GM18867 (cell line): ENCODE measurements around the gene LRP5.
A peak's percentile ranks its signal among the peaks of the same experiment; 100 is the strongest.
"Not testable (repeated sequence)": the region's sequence is repeated elsewhere in the genome, so short reads cannot be mapped to it uniquely, and the experiment has no call there.

Experiments used
- ATAC-seq: cut with Tn5 transposase; IDR thresholded peaks from one replicate; pipeline ENCODE4 v1.9.1; 2021; ENCODE audit warnings: mild to moderate bottlenecking, moderate library complexity; ENCODE audit not compliant: unreplicated experiment

The LRP5 gene

DNA sequence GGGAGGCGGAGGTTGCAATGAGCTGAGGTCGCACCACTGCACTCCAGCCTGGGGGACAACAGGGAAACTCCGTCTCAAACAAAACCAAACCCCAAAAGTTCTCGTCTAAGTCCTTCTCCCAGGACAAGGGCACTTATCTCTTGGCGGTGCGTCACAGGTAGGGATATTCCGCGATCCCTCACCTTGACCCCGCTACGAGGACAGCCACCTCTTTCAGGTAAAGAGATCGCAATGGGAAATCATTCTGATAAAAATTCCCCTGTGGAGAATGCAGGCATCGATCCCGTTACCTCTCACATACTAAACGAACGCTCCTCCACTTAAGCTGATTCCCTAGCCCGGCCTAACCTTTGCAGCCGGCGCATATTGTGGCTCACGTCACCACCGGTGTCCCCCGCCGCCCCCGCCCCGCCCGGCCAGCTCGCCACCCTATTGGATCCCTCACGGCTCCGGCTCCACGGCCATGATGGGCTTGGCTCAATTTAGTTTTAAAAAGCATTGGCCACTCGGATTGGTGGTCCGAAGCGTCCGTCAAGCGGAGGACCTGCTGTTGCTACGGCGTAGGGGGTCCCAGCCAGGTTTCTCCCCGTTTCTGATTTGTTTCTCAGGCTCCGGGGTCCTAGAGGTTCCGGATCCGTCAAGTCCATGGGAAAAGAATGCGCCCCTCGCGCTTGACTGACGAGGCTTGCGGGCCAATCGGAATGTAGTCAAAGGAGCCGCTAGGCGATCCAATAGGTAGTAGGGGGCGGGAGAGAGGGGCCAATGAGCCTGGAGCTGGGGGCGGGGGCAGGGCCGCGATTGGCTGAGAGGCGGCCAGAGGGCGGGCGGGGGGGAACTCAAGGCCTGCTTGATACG is 147.7 kb downstream of the LRP5 start:
- peak; percentile 80 for ATAC-seq

DNA sequence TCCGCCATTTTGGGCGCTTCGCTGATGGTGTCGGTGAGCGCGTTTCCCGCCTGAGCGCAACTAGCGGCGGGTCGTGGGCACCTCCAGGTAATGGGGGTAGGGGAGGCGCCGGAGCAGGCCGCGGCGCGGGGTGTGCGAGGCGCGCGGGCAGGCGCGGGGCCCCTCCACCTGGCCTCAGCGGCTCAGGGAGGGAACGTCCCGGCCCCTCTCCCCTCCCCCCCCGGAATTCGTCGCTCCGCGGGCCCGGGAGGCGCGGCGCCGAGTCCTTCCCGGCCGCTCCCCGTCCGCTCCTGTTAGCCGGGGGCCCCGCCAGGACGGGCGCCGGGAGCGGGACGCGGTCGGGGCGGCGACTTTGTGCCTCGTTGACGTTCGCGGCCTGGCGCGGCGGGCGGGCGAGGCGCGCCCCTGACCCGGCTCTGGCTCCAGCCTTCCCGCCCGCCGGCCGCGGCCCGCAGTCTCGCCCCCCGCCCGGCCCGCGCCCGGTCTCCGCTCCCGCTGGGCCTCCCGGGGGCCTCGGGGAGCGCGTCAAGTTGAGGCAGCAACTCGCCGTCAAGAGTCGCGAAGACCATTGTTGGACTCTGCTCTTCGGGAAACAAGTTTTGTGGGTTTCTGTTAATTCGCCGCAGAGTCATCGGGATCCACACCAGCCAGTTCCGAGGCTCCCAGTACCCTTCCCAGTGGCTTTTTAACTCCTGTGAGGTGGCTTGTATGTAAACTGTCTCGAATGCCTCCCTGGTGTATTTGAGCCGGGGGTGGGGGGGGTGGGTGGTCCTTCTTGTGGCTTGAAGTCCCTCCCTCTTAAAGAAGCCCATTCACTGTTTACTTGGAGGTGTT is 148.6 kb downstream of the LRP5 start, which contains the start of gene PPP6R3:
Gene PPP6R3 (plus strand): TSS at position 12 of the 834 bp plus-strand sequence. CDS start 76,913 bp downstream, outside the sequence.
- peak; percentile 28 for ATAC-seq

DNA sequence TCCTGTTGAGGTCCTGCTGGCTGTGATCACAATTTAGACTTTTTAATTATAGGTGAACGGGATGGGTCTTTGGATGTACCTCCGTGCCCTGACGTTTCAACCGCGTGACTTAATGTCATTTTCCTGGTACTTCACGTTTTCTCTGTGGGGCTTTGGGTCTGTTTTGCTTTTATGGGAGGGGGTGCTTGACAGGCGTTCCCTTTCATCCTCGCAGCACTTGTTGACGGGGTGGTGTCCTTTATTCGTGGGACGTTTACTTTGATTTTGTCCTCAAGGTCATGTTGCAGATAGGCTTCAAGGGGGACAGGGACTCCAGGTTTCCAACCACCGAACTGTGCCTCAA is 149.2 kb downstream of the LRP5 start:
- no peak for ATAC-seq

DNA sequence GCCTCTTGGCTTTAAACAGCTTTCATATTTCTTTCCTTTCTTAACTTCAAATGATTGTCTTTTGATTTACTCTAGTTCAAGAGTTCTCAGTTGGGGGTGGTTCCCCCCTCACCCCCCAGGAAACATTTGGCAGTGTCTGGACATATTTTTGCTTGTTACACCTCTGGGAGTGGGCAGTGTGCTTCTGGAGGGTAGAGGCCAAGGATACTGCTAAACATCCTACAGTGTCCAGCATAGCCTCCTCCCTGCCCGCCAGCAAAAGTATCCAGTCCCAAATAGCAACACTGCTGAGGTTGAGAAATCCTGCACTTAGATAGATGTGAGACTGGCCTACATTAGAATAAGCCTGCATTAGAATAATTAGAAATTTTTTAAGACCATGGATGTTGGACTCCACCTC is 151.3 kb downstream of the LRP5 start:
- ATAC-seq: no peak

DNA sequence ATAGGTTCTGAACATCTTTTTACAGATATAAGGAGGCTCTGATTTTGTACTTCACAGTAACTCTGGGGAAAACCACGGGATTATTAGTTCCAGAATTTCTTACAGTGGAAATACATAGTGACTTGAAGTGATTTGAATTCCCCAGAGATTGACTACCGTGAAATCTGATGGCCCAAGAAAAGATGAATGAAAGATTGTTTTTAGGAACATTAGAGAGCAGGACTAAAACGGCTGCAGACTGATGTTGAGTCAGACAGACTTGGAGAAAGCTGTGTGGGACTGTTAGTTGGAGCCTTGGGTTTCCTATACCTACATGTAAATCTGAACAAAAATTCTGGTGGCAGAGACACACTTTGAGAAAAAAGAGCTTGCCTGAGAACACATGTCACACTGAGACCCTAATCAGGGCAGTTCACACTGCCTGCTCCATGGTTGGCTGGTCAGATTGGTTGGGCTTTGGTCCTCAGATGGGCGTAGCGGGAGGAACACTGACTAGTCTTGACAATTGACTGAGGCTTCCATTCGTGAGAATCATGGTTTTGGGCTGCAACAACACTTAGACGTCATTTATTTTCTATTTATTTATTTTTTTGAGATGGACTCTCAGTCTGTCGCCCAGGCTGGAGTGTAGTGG is 154.9 kb downstream of the LRP5 start:
- ATAC-seq: no peak

DNA sequence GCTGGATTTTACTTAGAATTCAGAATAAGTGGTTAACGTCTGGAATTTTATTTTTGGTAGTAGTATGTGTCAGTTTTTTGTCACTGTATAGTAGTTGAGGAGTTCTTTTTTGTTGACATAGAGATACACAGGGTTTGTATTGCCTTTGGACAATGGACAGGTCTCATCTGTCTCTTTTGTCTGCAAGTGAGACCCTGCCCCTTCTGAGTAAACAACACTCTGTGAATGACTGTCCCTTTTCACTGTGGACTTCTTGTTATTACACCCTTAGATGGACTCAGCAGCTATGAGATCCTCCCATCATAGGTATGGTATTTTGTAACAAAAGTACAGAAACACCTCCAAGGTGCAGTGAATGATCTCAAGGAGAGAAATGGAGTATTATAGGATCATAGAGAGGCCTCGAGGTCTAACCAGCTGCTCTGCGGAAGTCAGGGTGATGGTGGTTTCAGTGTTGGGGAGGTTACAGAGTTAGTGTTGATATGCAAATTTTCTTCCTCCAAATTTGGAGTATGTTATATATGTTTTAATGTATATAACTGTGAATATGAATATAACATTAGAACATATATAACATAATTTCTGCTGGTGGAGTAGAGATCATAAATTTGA is 155.9 kb downstream of the LRP5 start:
- no peak for ATAC-seq

DNA sequence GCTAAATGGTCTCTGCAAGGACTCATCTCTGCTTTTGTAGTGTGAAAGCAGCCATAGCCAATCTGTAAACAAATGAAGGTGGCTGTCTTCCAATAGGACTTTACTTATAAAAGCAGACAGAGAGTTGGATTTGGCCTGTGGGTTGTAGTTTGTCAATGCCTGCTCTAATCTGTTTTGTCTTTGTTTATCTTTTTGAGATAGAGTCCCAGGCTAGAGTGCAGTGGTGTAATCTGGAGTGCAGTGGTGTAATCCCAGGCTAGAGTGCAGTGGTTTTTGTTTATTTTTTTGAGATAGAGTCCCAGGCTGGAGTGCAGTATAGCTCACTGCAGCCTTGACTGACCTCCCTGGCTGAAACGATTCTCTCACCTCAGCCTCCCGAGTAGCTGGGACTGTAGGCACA is 156.7 kb downstream of the LRP5 start:
- no peak for ATAC-seq

DNA sequence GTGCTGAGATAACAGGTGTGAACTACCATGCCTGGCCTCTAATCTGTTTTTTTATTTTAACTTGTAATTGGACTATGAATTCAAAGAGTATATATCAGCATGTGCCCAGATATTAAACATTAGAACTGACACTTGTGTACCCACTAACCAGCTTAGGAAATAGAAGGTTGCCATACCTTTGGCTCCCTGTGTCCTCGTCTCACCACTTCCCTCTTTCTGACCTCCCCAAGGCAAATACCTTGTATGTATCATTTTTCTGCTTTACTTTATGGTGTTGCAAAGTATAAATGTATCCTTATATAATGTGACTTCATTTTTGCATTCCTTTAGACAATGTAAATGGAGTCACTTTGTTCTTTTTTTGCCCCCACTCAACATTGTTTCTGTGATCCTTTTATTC is 157.3 kb downstream of the LRP5 start:
- no peak for ATAC-seq

DNA sequence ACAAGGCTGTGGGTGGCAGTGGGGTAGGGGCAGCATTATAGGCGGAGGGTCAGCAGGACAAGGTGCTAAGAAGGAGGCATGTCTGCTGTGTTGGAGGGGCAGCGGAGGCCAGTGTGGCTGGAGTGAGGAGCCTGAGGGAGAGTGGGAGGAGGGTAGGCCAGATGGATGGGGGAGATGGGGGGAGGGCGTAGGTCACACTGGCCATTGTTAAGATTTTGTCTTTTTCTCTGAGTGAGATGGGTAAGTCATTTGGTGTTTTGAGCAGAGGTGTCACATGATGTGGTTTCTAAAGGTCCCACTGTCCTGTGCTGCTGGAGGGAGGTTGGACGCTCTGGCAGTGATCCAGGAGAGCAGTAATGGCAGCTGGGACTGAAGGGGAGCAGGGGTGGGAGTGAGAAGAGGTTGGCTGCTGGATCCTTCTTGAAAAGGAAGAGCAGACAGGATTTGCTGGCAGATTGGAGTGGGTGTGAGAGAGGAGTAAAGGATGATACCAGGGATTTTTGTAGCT is 158.0 kb downstream of the LRP5 start:
- ATAC-seq: no peak

DNA sequence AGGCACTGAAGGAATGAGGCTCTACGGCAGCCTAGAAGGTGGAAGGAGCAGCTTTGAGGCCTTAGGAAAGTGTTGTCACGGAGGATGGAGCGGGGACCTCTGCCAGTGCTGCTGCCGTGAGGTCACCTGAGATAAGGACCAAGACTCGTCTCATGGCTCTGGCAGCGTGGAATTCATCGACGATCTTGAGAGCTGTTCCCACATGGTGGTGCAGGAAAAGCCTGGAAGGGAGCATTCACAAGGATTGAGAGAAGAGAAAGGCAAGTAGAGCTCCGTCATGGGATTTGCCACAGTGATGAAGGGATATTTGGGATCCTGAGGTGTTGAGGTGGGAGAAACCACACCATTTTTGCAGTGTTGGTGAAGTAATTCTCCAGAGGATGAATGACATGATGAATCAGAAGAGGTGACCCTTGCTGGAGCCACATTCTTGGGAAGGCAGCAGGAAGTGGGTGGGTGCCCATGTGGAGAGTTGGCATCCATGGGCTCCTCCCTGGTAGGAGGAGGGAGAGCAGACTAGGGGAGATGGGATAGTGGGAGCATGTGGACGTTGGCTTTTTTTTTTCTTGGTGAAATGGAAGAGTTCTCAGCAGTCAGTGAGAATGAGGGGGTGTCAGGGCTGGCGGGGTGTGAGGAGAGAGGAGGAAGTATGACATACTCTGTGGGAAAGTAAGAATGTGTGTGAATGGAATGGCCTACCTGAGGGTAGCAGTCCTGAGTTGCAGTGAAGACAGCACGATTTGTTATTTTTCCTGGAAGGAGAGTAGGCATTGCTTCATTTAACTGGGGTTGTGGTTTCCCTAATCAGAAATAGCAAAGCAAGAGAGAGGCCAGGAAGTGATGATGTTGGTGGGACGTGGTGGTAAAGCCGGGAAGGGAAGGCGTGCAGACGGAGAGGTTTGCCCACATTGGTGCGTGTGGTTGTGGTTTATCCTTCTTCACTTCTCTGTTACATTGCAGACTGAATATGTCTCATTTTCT is 159.3 kb downstream of the LRP5 start:
- ATAC-seq: no peak

DNA sequence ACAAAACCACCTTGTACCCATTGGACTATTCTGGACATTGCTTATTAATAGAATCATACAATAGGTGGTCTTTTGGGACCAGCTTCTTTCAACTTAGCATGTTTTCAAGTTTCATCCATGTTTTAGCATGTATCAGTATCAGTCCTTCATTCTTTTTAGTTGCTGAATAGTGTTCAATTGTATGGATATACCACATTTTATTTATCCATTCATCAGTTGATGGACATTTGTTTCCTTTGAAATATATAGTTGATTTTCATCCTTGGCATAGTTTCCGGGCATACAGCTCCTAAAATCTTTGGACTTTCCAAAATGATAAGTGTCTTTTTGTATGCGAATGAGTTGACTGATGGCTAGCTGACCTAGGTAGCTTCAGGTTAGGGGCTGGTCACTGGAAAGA is 160.4 kb downstream of the LRP5 start:
- ATAC-seq: no peak

DNA sequence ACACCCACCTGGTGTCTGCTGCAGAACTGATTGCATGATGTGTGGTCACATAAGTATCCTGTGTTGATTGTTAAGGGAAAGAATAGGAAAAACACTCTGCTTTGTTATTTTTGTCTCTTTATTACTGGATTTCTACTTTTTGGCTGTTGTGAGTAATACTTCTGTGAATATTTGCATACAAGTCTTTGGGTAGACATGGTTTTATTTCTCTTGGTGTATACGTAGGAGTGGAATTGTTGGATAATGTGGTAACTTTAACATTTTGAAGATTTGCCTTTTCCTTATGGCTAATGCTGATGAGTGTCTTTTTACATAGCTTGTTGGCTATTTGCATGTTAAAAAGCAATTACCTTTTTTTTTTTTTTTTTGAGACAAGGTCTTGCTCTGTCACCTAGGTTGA is 161.3 kb downstream of the LRP5 start:
- no peak for ATAC-seq

DNA sequence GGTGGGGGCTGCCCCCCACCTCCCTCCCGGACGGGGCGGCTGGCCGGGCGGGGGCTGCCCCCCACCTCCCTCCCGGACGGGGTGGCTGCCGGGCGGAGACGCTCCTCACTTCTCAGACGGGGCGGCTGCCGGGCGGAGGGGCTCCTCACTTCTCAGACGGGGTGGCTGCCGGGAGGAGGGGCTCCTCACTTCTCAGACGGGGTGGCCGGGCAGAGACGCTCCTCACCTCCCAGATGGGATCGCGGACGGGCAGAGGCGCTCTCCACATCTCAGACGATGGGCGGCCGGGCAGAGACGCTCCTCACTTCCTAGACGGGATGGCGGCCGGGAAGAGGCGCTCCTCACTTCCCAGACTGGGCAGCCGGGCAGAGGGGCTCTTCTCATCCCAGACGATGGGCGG is 163.2 kb downstream of the LRP5 start:
- not testable (repeated sequence) for ATAC-seq

DNA sequence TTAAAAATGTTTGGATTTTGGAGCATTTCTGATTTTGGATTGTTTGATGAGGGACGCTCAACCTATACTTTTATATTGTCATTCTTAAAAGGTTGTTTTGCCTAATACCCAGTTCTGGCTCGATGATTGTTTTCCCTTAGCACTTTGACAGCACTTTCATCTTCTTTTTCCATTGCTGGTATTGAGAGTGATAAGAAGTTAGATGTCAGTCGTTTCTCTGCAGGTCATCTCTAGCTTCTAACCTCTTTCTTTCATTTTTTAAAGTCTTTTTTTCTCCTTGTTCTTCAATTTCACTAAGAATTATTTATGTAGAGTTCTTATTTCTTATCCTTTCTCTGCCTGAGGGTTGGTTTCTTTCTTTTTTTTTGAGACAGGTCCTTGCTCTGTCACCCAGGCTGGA is 167.0 kb downstream of the LRP5 start:
- ATAC-seq: no peak

DNA sequence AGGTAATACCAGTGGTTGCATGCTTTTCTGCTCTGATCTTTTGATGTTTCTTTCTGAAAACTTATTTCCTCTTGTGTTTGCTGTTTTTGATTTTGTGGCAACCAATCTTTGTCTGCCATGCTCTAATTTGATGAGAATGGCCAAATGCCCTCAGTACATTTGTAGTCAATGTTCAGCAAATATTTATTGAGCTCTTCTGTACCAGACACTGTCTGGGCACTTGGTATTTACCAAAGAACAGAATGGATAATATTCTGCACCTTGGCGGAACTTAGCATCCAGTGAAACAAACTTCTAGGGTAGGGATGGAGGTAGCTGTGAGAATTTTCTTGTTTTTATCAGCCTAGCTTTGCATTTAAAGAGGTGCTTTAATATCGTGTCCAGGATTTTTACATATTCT is 167.8 kb downstream of the LRP5 start:
- no peak for ATAC-seq

DNA sequence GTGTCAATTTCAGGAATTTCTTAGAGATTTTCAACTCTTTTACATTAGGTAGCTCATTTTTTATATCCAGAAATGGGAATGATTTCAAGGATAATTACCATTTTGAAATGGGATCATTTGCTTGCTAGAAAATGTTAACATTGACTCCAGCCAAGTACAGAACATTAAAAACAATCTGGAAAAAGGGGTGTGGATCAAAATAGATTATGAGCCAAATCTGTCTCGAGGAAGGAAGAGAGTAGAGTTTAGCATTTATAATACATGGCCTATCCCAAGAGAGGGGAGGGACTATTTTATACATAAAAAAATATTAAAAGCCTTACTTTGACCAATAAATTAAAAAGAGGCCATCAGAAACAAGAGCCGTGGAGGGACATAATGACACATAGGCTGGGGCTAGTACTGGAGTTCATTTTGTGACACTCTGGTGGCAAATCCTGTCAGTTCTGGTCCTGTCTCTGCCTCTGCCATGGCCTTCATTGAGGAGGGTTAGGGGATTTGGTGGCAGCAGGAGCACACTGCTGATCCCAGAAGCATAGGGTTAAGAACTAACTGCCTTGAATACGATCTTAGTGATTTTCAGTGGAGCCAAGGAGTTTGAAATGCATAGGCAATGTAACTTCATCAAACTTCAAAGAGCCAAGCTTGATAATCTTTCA is 168.6 kb downstream of the LRP5 start:
- ATAC-seq: no peak

DNA sequence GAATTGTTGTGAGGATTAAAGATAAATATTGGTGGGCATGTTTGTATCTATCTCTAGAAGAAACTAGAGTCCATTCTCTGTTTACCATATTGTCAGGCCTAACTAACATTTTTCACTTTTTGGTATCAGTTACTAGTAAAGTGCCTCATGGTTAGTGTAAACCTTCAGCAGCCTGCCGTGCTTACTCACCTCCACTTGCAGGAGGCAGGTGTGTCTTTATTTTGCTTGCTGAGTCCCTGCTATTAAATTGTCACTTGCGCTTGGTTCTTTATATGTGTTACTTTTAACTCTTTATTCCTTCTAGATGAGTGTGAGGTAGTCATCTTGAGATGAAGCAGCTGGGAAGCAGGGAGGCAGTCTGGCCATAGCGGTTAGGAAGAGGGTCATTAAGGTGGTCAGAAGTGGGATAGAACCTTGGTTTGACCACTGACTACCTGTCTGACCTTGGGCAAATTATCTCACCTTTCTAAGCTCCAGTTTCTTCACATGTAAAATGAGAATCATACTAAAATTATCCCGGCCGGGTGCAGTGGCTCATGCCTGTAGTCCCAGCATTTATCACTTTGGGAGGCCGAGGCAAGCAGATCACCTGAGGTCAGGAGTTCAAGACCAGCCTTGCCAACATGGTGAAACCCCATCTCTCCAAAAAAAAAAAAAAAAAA is 169.3 kb downstream of the LRP5 start:
- no peak for ATAC-seq

DNA sequence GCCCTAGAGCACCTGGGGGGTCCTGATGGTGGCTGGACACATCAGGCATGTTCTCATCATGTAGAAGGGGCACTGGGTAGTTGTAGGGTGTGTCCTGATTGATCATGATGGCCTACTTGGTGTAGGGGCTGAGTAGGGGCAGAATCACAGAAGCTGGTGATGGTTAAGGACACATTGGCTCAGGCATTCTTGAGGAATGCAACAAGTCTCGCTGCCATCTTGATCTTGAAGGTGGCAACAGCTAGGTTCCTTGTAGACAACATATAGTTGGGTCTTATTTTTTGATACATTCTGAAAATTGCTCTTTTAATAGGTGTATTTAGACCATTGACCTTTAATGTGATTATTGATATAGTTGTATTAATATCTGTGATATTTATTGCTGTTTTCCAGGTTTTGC is 176.2 kb downstream of the LRP5 start:
- ATAC-seq: no peak

DNA sequence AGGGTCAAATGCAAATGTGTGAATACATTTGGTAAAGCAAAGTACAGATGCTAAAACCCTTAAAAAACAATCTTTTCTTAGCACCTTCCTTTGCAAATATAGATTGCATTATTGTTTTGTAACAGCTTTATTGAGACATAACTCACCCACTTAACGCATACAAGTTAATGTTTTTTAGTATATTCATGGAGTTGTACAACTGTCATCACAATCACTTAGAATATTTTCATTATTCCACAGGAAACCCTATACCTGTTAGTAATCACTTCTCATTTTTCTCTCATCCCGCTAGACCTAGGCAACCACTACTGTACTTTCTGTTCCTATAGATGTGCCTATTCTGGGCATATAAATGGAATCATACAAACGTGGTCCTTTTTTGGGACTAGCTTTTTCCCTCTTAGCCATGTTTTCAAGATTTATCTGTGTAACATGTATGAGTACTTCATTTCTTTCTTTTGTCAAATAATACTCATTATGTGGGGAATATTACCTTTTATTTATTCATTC is 182.9 kb downstream of the LRP5 start:
- no peak for ATAC-seq
